Kidney (tissue), 14 donors: ENCODE results near the gene CSF2RB. TPM values are rescaled to one million over a fixed set of nuclear protein-coding genes. Genes with fewer than 3 reads are reported as not detected.

Experiments used
- DNase-seq, 5 donors: peaks; one replicate each; pipeline ENCODE4 v3.0.0-alpha.2; 2013 to 2020
- FAIRE-seq: peaks from 2 replicates; lab custom pipeline; 2012; peaks lifted over from hg19 to GRCh38; lab: Jason Lieb, UNC
- H3K27ac ChIP-seq, 2 donors: one replicate each; pipeline ENCODE4 v1.7.0; 2013; ENCODE audit warnings: low read depth in 2 of 2, low read length in 2 of 2, inconsistent platforms in 1 of 2
- H3K27me3 ChIP-seq: one replicate; pipeline ENCODE4 v1.7.1; 2013; ENCODE audit warnings: low read length, inconsistent platforms; ENCODE audit not compliant: control insufficient read depth, insufficient read depth
- H3K36me3 ChIP-seq, 3 donors: one replicate each; pipeline versions ENCODE4 v1.7.0 to v1.7.1; 2013; ENCODE audit warnings: low read length in 3 of 3, control low read depth in 1 of 3, inconsistent platforms in 1 of 3; ENCODE audit not compliant: insufficient read depth in 3 of 3, control insufficient read depth in 2 of 3
- H3K4me1 ChIP-seq, 3 donors: one replicate each; pipeline versions ENCODE4 v1.7.0 to v1.7.1; 2013; ENCODE audit warnings: low read length in 3 of 3, inconsistent platforms in 1 of 3, low read depth in 1 of 3; ENCODE audit not compliant: control insufficient read depth in 2 of 3, insufficient read depth in 2 of 3
- H3K4me3 ChIP-seq, 3 donors: one replicate each; pipeline versions ENCODE4 v1.7.0 to v1.8.1; 2013; ENCODE audit warnings: low read length in 3 of 3, control low read depth in 1 of 3, inconsistent platforms in 1 of 3
- H3K9ac ChIP-seq, 3 donors: one replicate each; pipeline versions ENCODE4 v1.7.0 to v1.7.1; 2013; ENCODE audit warnings: low read length in 3 of 3, control low read depth in 1 of 3, inconsistent platforms in 1 of 3
- H3K9me3 ChIP-seq, 3 donors: one replicate each; pipeline versions ENCODE4 v1.7.0 to v1.7.1; 2013; ENCODE audit warnings: low read length in 3 of 3, control low read depth in 1 of 3, inconsistent platforms in 1 of 3; ENCODE audit not compliant: control insufficient read depth in 2 of 3, insufficient read depth in 1 of 3
- CTCF ChIP-seq: IDR thresholded peaks from 3 replicates; pipeline ENCODE4 v1.5.1; 2012; ENCODE audit warnings: mild to moderate bottlenecking, moderate library complexity, borderline replicate concordance; ENCODE audit not compliant: insufficient read depth; ENCODE audit errors: extremely low read depth
- intact Hi-C: fragments of 100-400 bp; cut with DNase I; formaldehyde crosslinking; loops from one replicate; pipeline ENCODE4 v1.11.1; 2022
- polyA plus RNA-seq: library from polyadenylated mRNA; stranded (reverse); fragments of 350-450 nt; fragmentation: Illumina TruSeq; extraction: RNeasy Lipid Tissue Mini Kit (QIAGEN cat#74804); gene quantifications from one replicate; pipeline ENCODE4 v1.2.3, GENCODE V29; 2014; ENCODE audit warnings: low read depth, low replicate concordance; ENCODE audit not compliant: insufficient read depth
- total RNA-seq: library from RNA; stranded (reverse); fragmentation: NEBNext Ultra II Directional; extraction: Animal tissue kit (Norgen Biotek cat#: 25700); gene quantifications from one replicate; pipeline ENCODE4 v1.2.1, GENCODE V29; 2021
- donor health status: control.
- donor health status: control.
- donor health status: control.
- donor health status: control.
- donor health status: control.
- donor health status: DM: yes; HTN: yes; CAD: no.
- donor health status: Normal renal cell carcinoma (clear cell type).

CSF2RB gene
- total and polyA plus RNA-seq, 2 donors from 2014 or later, result 1.0 to 11.4 TPM

- TF ChIP-seq CTCF, result no peak
- Histone ChIP-seq H3K9ac (no peak overlapping the region), H3K9me3 (peaks cover 0 to 2% (median 0%) of the 10 kb centered on the region in 3 donors), H3K36me3 (no peaks in the 10 kb centered on the region), H3K27me3 (no peaks in the 10 kb centered on the region), H3K4me1 (no peaks in the 10 kb centered on the region), H3K4me3 (no peak overlapping the region), H3K27ac (no peak overlapping the region)
- no peak for FAIRE-seq
- intact Hi-C loops, result no loop called here
- peak in 1 of 5 donors; percentile 18 for DNase-seq
Measured at GRCh38 chr22:36904260-36904880, 9.1 kb upstream of the CSF2RB start.

DNA sequence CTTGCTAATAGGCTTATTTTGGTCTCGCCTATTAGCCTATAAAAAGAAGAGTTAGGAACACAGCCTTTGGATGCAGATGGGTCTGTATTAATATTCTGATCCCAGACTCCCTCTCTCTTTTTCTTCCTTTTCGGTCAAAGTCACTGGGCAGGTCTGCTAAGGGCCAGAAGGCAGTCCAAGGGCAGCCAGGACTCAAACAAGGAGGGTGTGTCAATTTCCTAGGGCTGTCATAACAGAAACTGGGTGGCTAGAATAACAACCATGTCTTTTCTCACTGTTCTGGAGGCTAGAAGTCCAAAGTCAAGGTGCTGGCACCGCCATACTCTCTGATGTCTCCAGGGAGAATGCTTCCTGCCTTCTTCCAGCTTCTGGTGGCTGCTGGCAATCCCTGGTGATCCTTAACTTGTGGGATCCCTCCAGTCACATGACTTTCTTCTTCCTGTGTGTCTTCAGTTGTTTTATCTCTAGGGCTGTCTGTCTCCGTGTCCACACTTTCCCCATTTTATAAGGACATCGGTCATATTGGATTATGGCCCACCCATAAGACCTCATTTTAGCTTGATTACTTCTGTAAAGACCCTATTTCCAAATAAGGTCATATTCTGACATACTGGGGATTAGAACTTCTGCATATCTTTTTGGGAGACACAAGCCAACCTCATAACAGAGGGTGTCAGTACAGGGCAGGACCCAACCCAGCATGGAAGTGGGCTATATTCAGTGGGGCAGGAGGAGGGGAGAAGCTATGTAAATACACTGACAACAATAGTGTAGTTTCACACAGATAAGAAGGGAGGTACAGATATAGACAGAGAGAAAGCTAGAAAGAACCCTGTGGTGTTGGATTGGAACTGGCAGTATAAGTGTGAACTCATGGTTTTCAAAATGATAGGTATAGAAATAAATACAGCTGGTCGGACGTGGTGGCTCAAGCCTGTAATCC, 5.9 kb upstream of the CSF2RB start:
- intact Hi-C loops, result no loop called here
- H3K9ac ChIP-seq, result no peak overlapping the region
- H3K27me3 ChIP-seq, result no peaks in the 10 kb centered on the region
- H3K36me3 ChIP-seq, result no peaks in the 10 kb centered on the region
- H3K4me1 ChIP-seq, result no peaks in the 10 kb centered on the region
- H3K9me3 ChIP-seq, result no peaks in the 10 kb centered on the region
- no peak overlapping the region for H3K4me3 ChIP-seq
- H3K27ac ChIP-seq, result no peak overlapping the region
- TF ChIP-seq CTCF, result no peak
- FAIRE-seq (no peak), DNase-seq (no peak)

GRCh38 chr22:36910461-36910860, 3.0 kb upstream of the CSF2RB start:
- no peaks in the 10 kb centered on the region for H3K36me3 ChIP-seq
- H3K4me1 ChIP-seq, result no peaks in the 10 kb centered on the region
- H3K27ac ChIP-seq, result no peak overlapping the region
- H3K4me3 ChIP-seq, result no peak overlapping the region
- H3K9ac ChIP-seq, result no peak overlapping the region
- TF ChIP-seq CTCF, result no peak
- intact Hi-C loops, result no loop called here
- no peaks in the 10 kb centered on the region for H3K27me3 ChIP-seq
- FAIRE-seq (no peak), DNase-seq (no peak)
- no peaks in the 10 kb centered on the region for H3K9me3 ChIP-seq
